Right lung (tissue), 5 donors: ENCODE results near the gene DNAH11. TPM values are rescaled to one million over a fixed set of nuclear protein-coding genes. Genes with fewer than 3 reads are reported as not detected.
"Not testable (repeated sequence)": the region's sequence is repeated elsewhere in the genome, so short reads cannot be mapped to it uniquely, and the experiment has no call there.

Experiments
- DNase-seq, 2 donors: peaks; one replicate each; pipeline ENCODE4 v3.0.0-alpha.2; 2013
- polyA plus RNA-seq, 5 donors: library from polyadenylated mRNA; unstranded; fragments of 120-200 nt; gene quantifications; one replicate each; pipeline versions ENCODE4 v1.2.1 to v1.2.3, GENCODE V29; 2013; ENCODE audit warnings: inconsistent platforms in 1 of 5, low replicate concordance in 1 of 5; ENCODE audit not compliant: insufficient read length in 5 of 5, insufficient read depth in 1 of 5

The DNAH11 gene
- polyA plus RNA-seq, 5 donors: 2.4 to 6.5 (median 3.6) TPM

GRCh38 chr7:21883069-21883468 lies 340.2 kb downstream of the DNAH11 start:
- no peak for DNase-seq

DNA sequence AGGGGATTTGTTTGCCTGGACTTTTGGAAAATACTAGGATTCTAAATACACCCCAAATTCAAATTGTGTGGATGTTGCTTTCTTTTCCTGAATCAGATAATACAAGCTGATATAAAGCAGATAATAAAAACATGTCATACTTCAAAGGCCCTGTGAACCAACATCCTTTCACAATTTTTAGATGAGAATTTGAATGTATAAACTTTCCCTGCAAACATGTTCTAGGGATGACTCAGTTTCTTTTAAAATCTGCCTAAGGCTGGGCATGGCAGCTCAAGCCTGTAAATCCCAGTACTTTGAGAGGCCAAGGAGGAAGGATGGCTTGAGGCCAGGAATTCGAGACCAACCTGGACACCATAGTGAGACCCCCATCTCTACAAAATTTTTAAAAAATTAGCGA lies 340.7 kb downstream of the DNAH11 start:
- DNase-seq: not testable (repeated sequence)

DNA sequence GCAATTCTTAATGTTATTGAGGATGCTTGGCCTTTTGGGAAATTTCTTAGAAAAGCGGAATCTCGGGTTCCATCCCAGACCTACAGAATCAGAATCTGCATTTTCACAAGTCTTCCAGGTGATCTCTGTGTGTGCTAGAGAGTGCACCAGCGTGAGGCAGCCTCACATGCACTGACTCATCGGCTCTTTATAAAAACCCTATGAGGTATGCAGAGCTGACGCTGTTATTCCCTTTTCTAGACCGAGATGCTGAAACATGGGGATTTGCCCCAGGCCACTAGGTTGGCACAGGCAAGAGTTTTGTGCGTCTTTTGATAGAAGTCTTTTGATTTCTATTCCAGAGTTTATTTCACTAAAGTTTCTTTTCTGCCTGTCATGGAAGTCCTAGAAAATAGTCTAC lies 341.7 kb downstream of the DNAH11 start:
- no peak for DNase-seq

DNA sequence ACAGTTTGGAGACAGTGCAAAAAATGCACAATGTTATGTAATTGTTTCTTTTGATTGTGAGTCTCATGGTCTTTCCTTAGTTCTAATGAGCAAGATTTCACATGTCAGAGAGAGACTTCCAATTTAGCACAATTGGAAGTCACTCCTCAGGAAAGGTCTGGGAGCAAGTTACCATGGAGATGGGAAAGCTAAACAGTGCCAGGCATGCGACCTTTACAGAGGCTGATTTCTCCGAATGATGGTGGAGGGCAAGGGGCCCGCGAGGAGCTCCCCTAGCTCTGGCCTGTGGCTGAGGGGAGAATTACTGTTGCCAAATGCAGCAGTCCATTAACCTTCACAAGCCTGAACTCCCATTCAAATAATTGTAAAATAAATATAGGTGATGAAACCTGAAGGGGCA lies 343.6 kb downstream of the DNAH11 start:
- no peak for DNase-seq

DNA sequence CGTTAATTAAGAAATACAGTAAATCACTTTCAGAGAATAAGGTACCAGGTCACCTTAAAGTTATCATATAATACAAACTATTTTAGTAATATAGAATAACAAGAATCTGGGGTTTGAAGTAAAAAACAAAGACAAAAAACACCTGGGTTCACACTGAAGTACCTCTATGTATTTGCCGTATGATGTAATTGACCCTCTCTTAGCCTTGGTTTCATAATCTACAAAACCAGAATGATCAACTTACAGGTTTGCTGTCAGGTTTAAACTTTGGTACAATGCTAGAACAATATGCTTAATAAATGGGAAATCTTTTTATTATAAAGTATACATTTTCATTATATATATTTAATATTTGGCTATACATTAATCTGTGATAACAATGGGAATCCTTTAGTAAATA lies 344.5 kb downstream of the DNAH11 start:
- DNase-seq: no peak

DNA sequence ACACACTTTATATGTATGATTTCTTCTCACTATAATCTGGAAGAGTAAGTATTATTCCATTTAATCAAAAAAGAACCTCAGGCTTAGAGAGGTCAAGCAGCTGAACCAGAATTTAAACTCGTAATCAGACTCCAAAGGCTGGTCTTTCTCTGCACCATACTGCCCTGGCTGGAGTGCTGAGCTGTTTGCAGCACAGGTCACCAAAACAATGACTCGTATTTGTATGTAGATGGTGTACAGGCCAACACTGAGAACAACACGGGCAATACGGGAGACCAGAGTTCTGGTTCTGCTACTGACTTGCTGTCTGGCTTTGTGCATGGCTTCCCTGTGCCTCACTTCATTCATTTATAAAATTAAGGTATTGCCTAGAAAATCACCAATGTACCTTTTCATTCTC lies 344.9 kb downstream of the DNAH11 start:
- no peak for DNase-seq

DNA sequence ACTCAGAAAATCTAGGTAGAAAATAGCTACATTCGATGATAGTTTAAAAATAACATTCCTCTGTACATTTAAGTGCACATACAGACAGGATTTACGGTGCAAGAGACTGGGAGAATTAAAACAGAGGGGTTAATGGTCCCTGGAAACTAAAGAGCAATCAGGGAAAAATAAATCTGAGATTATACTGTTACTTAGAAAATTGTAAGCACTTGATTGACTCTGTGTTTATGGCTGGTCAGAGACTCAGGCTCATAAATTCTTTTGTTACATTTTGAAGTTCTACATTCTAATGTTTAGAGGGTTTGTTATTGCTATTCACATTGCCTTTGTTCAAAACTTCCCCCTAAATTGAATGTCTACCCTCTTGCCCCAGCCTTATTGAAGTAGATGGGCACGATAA lies 348.5 kb downstream of the DNAH11 start:
- no peak for DNase-seq

GRCh38 chr7:21893401-21893800 lies 350.6 kb downstream of the DNAH11 start:
- DNase-seq: no peak

DNA sequence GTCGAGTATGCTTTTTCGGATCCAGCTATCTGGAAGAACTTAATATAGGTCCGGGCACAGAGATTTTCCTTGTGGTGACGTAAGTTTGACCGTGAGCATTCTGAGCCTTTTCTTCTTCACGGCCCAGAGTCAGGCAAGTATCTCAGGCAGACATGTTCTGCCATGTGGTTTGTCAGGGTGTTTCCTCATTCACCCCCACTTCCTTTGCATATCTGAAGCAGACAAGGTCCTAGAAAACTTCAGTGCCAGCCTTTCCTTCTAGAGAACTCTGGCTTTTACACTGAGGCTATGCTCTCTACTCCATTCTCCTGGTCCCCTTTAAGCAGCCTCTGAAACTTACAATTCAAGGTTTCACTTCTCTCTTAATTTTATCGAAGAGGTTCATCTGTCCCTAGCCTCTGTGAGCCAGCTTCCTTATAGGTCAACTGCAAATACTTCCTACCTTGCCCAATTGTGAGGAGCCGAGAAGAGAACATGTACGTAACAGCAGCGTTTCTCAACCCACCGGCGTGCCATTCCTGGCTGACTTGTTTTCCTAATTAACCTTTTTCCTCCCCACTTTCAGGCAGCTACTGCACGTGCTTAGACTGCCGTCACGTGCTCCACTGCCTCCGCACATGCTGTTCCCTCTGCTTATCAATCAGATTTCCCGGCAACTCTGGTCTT lies 355.6 kb downstream of the DNAH11 start:
- no peak for DNase-seq

DNA sequence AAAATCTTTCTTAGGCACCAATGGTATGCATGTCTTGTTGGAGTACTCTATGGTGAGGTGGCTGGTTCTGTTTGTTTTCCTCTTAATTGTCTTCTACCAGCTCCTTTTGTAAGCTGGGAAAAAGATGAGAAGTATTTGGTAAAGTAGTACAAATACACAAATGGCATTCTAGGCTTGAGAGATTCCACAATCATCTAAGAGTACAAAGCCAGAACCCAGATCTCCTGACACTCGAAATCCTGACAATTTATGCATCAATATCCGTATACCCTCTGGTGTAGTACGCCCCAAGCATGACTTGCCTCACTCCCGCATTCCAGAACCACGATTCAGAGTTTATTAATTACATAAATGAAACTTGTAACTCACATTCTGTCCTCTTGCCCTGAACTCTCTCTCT lies 359.4 kb downstream of the DNAH11 start:
- DNase-seq: no peak

GRCh38 chr7:21903020-21903786 lies 360.4 kb downstream of the DNAH11 start:
- DNase-seq: no peak

GRCh38 chr7:21908746-21909145 lies 365.9 kb downstream of the DNAH11 start:
- DNase-seq: no peak

- no peak for DNase-seq
These were observed 367.4 kb downstream of the DNAH11 start for GRCh38 chr7:21910253-21910652.

DNA sequence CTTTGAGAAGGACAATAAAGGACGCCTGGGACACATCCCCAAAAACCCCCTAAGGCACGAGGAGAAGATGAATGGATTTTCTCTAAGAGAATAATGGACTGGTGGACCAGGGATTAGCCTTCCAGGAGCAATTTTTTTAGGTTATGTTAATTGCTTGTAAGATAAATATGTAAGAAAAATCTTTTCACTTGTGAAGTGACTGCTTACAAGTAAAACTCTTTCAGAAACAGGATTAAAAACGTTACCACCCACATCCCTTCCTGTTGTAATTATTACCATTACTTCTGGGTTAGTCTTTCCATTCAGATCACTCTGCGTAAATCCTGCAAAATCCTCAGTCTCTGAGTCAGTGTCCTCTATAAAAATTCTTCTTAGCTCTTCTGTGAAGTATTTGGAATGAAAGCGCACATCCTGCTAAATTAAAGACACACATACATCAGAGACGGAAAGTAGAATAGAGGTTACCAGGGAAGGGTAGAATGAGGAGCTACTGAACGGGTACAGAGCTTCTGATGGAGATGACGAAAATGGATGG lies 368.6 kb downstream of the DNAH11 start:
- no peak for DNase-seq

DNA sequence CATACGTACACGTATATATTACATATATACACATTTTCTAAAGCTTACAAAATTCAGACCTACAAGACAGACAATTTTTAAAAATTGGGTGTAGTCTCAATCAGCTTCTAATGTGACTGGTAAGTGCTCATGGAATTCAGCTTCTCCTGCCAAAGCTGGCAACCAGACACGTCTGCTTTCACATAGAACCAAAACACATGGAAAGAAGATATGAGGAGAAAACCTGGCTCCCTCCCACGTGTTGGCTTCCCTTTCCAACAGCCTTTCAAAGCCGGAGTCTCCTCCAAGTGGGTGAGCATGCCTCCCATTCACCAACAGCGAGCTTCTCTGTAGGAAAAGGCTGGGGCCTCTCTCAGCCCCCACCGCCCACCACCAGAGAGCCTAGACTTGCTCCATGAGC lies 369.5 kb downstream of the DNAH11 start:
- DNase-seq: no peak

DNA sequence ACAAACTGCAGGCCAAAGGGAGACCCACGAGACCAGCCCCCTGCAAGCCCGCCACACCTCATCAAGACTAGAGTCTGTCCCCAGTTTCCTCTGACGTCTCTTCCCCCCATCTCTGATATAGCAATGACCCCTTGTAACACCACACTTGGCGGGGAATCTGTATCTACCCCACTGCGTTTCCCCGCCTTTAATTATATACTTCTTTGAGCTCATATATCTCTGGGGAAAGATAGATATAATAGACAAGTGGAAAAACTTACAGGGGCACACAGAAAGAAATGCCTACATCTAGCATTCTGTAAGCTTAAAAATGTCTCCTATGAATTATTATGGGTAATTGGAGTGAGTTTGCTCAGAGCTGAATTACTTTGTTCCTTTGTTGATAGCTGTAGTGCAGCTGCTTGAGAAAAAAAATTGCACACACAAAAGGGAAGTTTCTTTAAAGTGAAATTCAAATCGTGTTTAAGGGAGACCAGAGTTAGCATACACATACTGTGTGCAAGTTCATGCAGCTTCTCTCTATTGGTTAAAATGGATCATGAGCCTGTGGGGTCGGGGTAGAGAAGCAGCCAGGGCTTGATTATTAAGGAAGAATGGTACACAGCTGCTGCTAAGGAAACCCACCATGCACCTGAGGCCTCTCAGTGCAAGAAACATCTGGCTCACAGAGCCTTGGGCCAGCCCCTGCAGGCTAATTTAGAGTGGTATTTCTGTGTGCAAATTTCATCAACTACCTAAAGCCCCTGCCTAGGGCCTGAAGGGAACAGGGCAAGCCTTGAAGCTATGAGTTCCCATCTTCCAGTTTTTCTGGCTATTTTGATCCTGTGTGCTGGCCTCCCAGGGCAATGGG lies 370.3 kb downstream of the DNAH11 start:
- DNase-seq: no peak

GRCh38 chr7:21914671-21915070 lies 371.8 kb downstream of the DNAH11 start:
- DNase-seq: no peak

- DNase-seq: no peak
These were observed 372.3 kb downstream of the DNAH11 start for GRCh38 chr7:21915140-21915539.

- no peak for DNase-seq
These were observed 373.3 kb downstream of the DNAH11 start for GRCh38 chr7:21916176-21916575.

DNA sequence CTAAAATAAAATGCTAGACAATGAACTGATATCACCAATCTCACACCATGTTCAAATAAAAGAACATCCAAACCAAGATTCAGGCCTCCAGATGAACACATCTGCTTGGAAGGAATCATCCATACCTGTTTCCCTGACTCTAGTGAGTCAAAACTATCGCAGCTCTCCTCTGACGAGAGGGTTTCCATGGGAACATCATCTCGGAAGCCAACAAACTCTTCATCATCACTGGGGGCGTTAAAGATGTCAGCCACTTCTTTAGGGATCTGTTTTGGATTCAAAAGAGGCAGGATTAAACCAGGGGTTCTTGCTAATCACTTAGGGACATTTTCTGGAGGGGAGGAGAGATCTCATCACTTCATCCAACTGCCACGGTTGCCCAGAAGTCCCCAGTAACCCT lies 373.8 kb downstream of the DNAH11 start:
- no peak for DNase-seq

DNA sequence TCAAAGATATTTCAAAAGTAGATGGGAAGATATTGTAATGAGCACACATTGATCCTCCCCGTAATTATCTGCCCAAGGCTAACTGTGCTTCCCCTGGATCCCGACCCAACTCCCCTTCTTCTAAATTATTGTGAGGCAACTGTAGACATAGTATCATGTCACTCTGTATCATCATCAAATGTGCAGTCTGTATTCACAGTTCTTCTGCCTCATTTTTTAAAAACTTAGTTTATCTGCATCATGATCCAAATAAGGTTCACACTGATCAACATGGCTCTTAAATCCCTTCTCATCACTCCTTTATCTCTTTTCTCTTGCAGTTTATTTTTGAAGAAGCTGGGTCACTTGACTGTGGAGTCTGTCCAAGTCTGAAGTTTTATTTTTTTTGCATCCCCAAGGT lies 375.4 kb downstream of the DNAH11 start:
- no peak for DNase-seq

DNA sequence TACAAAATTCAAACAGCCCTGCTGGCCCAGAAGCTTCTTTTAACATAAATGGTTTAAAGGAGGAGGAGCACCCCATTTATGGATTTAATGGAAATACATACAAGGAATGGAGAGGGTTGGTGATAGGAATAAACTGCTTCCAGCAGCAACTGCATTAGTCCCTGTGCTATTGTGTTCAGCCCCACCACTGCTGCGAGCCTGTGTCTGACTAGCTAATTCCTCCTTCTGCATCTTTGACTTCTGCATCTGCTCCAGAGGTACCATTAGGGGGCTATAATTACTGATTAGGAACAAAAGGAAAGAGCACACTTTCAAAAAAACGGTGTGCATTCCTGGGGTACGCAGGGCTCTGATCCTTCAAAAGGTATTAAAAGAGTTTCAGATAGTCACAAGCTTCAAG lies 378.1 kb downstream of the DNAH11 start:
- no peak for DNase-seq
